CD14-positive monocyte (primary cell): ENCODE measurements around the gene ZNF771. TPM values are rescaled to one million over a fixed set of nuclear protein-coding genes. Genes with fewer than 3 reads are reported as not detected.

Source experiments
- DNase-seq, 3 donors: peaks; one replicate each; pipeline ENCODE4 v3.0.0-alpha.2; 2011 to 2022
- H2AFZ ChIP-seq: 2 replicates; pipeline ENCODE4 v1.6.0; 2012; ENCODE audit warnings: mild to moderate bottlenecking, low read depth, low read length, inconsistent platforms; ENCODE audit not compliant: insufficient read depth, poor library complexity, severe bottlenecking
- H3K27ac ChIP-seq, 2 donors: 1 replicate in 1 of 2; 2 replicates in 1 of 2; pipeline ENCODE4 v1.5.1; 2012 to 2013; ENCODE audit warnings: low read length in 2 of 2, control low read depth in 1 of 2, inconsistent platforms in 1 of 2, low read depth in 1 of 2, mild to moderate bottlenecking in 1 of 2
- H3K27me3 ChIP-seq, 2 donors: one replicate each; pipeline versions ENCODE4 v1.6.0 to v1.6.1; 2011 to 2013; ENCODE audit warnings: low read length in 2 of 2; ENCODE audit not compliant: control insufficient read depth in 2 of 2, insufficient read depth in 2 of 2
- H3K36me3 ChIP-seq, 2 donors: replicated peaks in 1 of 2; 1 replicate in 1 of 2; 2 replicates in 1 of 2; pipeline versions ENCODE4 v1.5.1 to v1.6.1; 2012 to 2013; ENCODE audit warnings: low read length in 2 of 2, control low read depth in 1 of 2, inconsistent platforms in 1 of 2, mild to moderate bottlenecking in 1 of 2; ENCODE audit not compliant: insufficient read depth in 2 of 2, control insufficient read depth in 1 of 2
- H3K4me1 ChIP-seq, 2 donors: 1 replicate in 1 of 2; 2 replicates in 1 of 2; pipeline versions ENCODE4 v1.5.1 to v1.6.1; 2012 to 2013; ENCODE audit warnings: low read length in 2 of 2, control low read depth in 1 of 2, inconsistent platforms in 1 of 2, mild to moderate bottlenecking in 1 of 2, moderate library complexity in 1 of 2; ENCODE audit not compliant: insufficient read depth in 2 of 2, control insufficient read depth in 1 of 2
- H3K4me2 ChIP-seq: replicated peaks from 2 replicates; pipeline ENCODE3; 2012; ENCODE audit warnings: low read length, moderate library complexity, mild to moderate bottlenecking; ENCODE audit not compliant: poor library complexity, severe bottlenecking; ENCODE audit errors: extremely low read depth
- H3K4me3 ChIP-seq, 3 experiments: fragments of 200-600 bp in 1 of 3; sonication (generic) in 1 of 3; replicated peaks in 1 of 3; 1 replicate in 2 of 3; 2 replicates in 1 of 3; pipeline ENCODE4 v1.5.1; 2011 to 2013; ENCODE audit warnings: low read length in 3 of 3, mild to moderate bottlenecking in 3 of 3, control low read depth in 2 of 3, low read depth in 2 of 3, inconsistent platforms in 1 of 3, moderate library complexity in 1 of 3
- H3K79me2 ChIP-seq: 2 replicates; pipeline ENCODE4 v1.6.0; 2012; ENCODE audit warnings: mild to moderate bottlenecking, control low read depth, inconsistent platforms, low read length, moderate library complexity; ENCODE audit not compliant: insufficient read depth
- H3K9ac ChIP-seq: 2 replicates; pipeline ENCODE4 v1.6.0; 2017; ENCODE audit warnings: low read length, mild to moderate bottlenecking; ENCODE audit not compliant: insufficient read depth, poor library complexity, severe bottlenecking
- H3K9me3 ChIP-seq, 2 donors: replicated peaks in 1 of 2; 1 replicate in 1 of 2; 2 replicates in 1 of 2; pipeline versions ENCODE4 v1.5.1 to v1.6.1; 2012 to 2013; ENCODE audit warnings: low read length in 2 of 2, control low read depth in 1 of 2; ENCODE audit not compliant: control insufficient read depth in 1 of 2, insufficient read depth in 1 of 2
- H4K20me1 ChIP-seq: 2 replicates; pipeline ENCODE4 v1.6.0; 2012; ENCODE audit warnings: mild to moderate bottlenecking, low read length, control low read depth, moderate library complexity; ENCODE audit not compliant: insufficient read depth
- H3K27ac Mint-ChIP-seq, 7 donors: one replicate each; pipeline ENCODE4 v1.8.0; 2020; ENCODE audit warnings: mild to moderate bottlenecking in 7 of 7, mixed read lengths in 7 of 7, moderate library complexity in 6 of 7, inconsistent platforms in 2 of 7
- H3K27me3 Mint-ChIP-seq, 3 donors: one replicate each; pipeline ENCODE4 v1.8.0; 2021 to 2022; ENCODE audit warnings: low read depth in 3 of 3, mild to moderate bottlenecking in 3 of 3, mixed read lengths in 3 of 3, moderate library complexity in 3 of 3, inconsistent platforms in 1 of 3
- H3K36me3 Mint-ChIP-seq, 2 donors: one replicate each; pipeline ENCODE4 v1.8.0; 2020; ENCODE audit warnings: mixed read lengths in 2 of 2, inconsistent platforms in 1 of 2, mild to moderate bottlenecking in 1 of 2
- H3K4me1 Mint-ChIP-seq: one replicate; pipeline ENCODE4 v1.8.0; 2020; ENCODE audit warnings: mild to moderate bottlenecking, mixed read lengths
- H3K4me3 Mint-ChIP-seq, 2 donors: one replicate each; pipeline ENCODE4 v1.8.0; 2020; ENCODE audit warnings: mild to moderate bottlenecking in 2 of 2, mixed read lengths in 2 of 2, moderate library complexity in 1 of 2
- H3K9me3 Mint-ChIP-seq, 7 donors: one replicate each; pipeline ENCODE4 v1.8.0; 2020 to 2022; ENCODE audit warnings: mixed read lengths in 7 of 7, mild to moderate bottlenecking in 6 of 7, moderate library complexity in 6 of 7, inconsistent platforms in 2 of 7
- CTCF ChIP-seq: fragments of 200-600 bp; IDR thresholded peaks from one replicate; pipeline ENCODE4 v1.8.0; 2022; ENCODE audit warnings: antibody characterized with exemption, mild to moderate bottlenecking
- WGBS: methylation state at CpG from one replicate; pipeline ENCODE4 v1.1.5; 2013; ENCODE audit warnings: missing lambda C conversion rate; ENCODE audit not compliant: insufficient coverage; 5-methylcytosine and 5-hydroxymethylcytosine counted together
- intact Hi-C, 2 donors: fragments of 100-400 bp; cut with micrococcal nuclease; formaldehyde crosslinking; loops; one replicate each; pipeline versions ENCODE4 v1.15.0 to v1.15.1; 2023
- polyA plus RNA-seq, 3 donors: library from polyadenylated mRNA; depleted of rRNA in 1 of 3; unstranded in 2 of 3; stranded (reverse) in 1 of 3; fragments of 300-500 nt in 2 of 3; fragments of >200 nt in 1 of 3; fragmentation: Illumina TruSeq in 2 of 3; gene quantifications; 1 replicate in 2 of 3; 2 replicates in 1 of 3; pipeline ENCODE4 v1.2.3, GENCODE V29; 2012 to 2021

ZNF771 gene
- polyA plus RNA-seq, 3 donors, result 0.39 to 0.68 (median 0.51) TPM

GRCh38 chr16:30407804-30408534, 563 bp downstream of the ZNF771 start:
- Histone ChIP-seq H3K9ac (peak overlapping the region; percentile 64), H3K4me2 (peak overlapping the region; percentile 85), H3K4me3 (peak overlapping the region; percentile 51 to 74 (median 58)), H3K9me3 (no peaks in the 10 kb centered on the region), H3K79me2 (no peaks in the 10 kb centered on the region), H4K20me1 (no peaks in the 10 kb centered on the region), H3K27ac (peak overlapping the region in 1 of 2 donors; percentile 8), H3K27me3 (no peaks in the 10 kb centered on the region), H2AFZ (peak overlapping the region; percentile 91), H3K4me1 (peaks cover 24 to 38% of the 10 kb centered on the region in 2 donors), H3K36me3 (peaks cover 0 to 9% of the 10 kb centered on the region in 2 donors)
- peak overlapping the region; percentile 69 to 74 for H3K4me3 Mint-ChIP-seq
- peak overlapping the region in 2 of 7 donors; percentile 55 to 73 for H3K27ac Mint-ChIP-seq
- intact Hi-C loops, result loop anchor here (2.0 to 10.0 kb wide), 3 partner anchors 37 to 71 kb away; partner anchors contain the start of genes CD2BP2 (in 1 of the 2) and TBC1D10B (in 1 of the 2)
- TF ChIP-seq CTCF, result no peak
- peaks cover 3 to 5% of the 10 kb centered on the region in 2 donors for H3K36me3 Mint-ChIP-seq
- DNase-seq, result no peak
- H3K4me1 Mint-ChIP-seq, result peaks cover 27% of the 10 kb centered on the region
- H3K27me3 Mint-ChIP-seq, result peaks cover 0 to 3% (median 1%) of the 10 kb centered on the region in 3 donors
- WGBS, result 82% methylated on average over 4 of the region's 19 CpGs
- H3K9me3 Mint-ChIP-seq, result peaks cover 0 to 2% (median 0%) of the 10 kb centered on the region in 7 donors

GRCh38 chr16:30409125-30410060, 2.0 kb downstream of the ZNF771 start:
- Histone ChIP-seq H3K4me2 (no peak overlapping the region), H3K36me3 (peaks cover 0 to 9% of the 10 kb centered on the region in 2 donors), H3K27ac (peak overlapping the region in 1 of 2 donors; percentile 1), H3K4me1 (peaks cover 17 to 30% of the 10 kb centered on the region in 2 donors), H3K9ac (no peak overlapping the region), H3K79me2 (no peaks in the 10 kb centered on the region), H4K20me1 (no peaks in the 10 kb centered on the region), H3K9me3 (no peaks in the 10 kb centered on the region), H3K4me3 (no peak overlapping the region), H3K27me3 (no peaks in the 10 kb centered on the region), H2AFZ (peak overlapping the region; percentile 39)
- peak; percentile 92 for TF ChIP-seq CTCF
- Mint-ChIP-seq H3K27me3 (peaks cover 0 to 3% (median 0%) of the 10 kb centered on the region in 3 donors), H3K4me3 (no peak overlapping the region), H3K4me1 (peaks cover 21% of the 10 kb centered on the region), H3K36me3 (peaks cover 7 to 10% of the 10 kb centered on the region in 2 donors), H3K27ac (peak overlapping the region in 3 of 7 donors; percentile 54 to 74 (median 71)), H3K9me3 (peaks cover 0 to 2% (median 0%) of the 10 kb centered on the region in 7 donors)
- WGBS, result 33% methylated on average over 9 of the region's 15 CpGs
- intact Hi-C loops, result loop anchor here (2.0 to 10.0 kb wide), 3 partner anchors 39 to 72 kb away; partner anchors contain the start of genes CD2BP2 (in 1 of the 2) and TBC1D10B (in 1 of the 2)
- DNase-seq, result peak; percentile 82 to 85 (median 82)
